Left ventricle myocardium inferior (tissue), 1 donor: ENCODE measurements around the gene RMI1. TPM values are rescaled to one million over a fixed set of nuclear protein-coding genes. Genes with fewer than 3 reads are reported as not detected.

Experiments used
- DNase-seq: peaks from one replicate; pipeline ENCODE4 v3.0.0-alpha.2; 2020
- H3K27ac ChIP-seq: fragments of 200-600 bp; replicated peaks from 2 replicates; pipeline ENCODE4 v1.8.0; 2021
- H3K27me3 ChIP-seq: fragments of 200-600 bp; 2 replicates; pipeline ENCODE4 v1.8.0; 2021; ENCODE audit warnings: low read depth
- H3K36me3 ChIP-seq: fragments of 200-600 bp; 2 replicates; pipeline ENCODE4 v1.8.0; 2021
- H3K4me1 ChIP-seq: fragments of 200-600 bp; 2 replicates; pipeline ENCODE4 v1.8.0; 2021
- H3K4me3 ChIP-seq: fragments of 200-600 bp; 2 replicates; pipeline ENCODE4 v1.8.0; 2021; ENCODE audit warnings: mild to moderate bottlenecking, moderate library complexity
- H3K9me3 ChIP-seq: fragments of 200-600 bp; replicated peaks from 2 replicates; pipeline ENCODE4 v1.8.0; 2021
- intact Hi-C: fragments of 100-400 bp; cut with micrococcal nuclease; formaldehyde crosslinking; loops from one replicate; pipeline ENCODE4 v1.11.0; 2022
- total RNA-seq: library from RNA; stranded (reverse); fragmentation: NEBNext Ultra II Directional; extraction: Animal tissue kit (Norgen Biotek cat#: 25700); gene quantifications from one replicate; pipeline ENCODE4 v1.2.1, GENCODE V29; 2021
- TF ChIP-seq, protein P1 (sequence below): fragments of 200-600 bp; IDR thresholded peaks from 2 replicates; pipeline ENCODE4 v1.8.0; 2021; ENCODE audit warnings: antibody characterized with exemption, mild to moderate bottlenecking, borderline replicate concordance
- donor health status: DM: no; HTN: yes; CAD: no; lungs with severe emphysema.

Gene RMI1
- total RNA-seq, 1 donor from 2014 or later, result 5.2 TPM

DNA sequence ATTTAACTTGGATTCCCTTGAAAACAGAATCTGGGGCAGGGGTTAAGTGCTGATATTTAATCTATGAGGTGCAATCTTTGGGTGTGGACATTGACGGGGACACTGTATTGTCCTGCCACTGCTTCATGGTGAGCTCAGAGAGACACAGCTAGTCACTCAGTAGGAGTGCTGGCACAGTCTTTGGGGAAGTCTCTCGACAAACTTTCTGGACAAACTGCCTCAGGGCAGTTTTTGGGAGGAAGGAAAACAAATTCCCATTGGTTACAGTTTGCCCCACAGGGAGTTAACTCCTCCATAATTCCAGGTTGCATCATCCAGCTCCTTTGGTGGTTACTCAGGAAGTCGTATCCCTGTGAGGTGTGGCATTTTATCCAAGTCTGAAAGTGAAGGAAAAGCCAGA is 18.4 kb upstream of the RMI1 start:
- Histone ChIP-seq H3K4me3 (no peak overlapping the region), H3K4me1 (peaks cover 10% of the 10 kb centered on the region), H3K36me3 (peaks cover 13% of the 10 kb centered on the region), H3K9me3 (no peaks in the 10 kb centered on the region), H3K27me3 (no peaks in the 10 kb centered on the region), H3K27ac (no peak overlapping the region)
- intact Hi-C loops, result no loop called here
- TF ChIP-seq, protein P1, sequence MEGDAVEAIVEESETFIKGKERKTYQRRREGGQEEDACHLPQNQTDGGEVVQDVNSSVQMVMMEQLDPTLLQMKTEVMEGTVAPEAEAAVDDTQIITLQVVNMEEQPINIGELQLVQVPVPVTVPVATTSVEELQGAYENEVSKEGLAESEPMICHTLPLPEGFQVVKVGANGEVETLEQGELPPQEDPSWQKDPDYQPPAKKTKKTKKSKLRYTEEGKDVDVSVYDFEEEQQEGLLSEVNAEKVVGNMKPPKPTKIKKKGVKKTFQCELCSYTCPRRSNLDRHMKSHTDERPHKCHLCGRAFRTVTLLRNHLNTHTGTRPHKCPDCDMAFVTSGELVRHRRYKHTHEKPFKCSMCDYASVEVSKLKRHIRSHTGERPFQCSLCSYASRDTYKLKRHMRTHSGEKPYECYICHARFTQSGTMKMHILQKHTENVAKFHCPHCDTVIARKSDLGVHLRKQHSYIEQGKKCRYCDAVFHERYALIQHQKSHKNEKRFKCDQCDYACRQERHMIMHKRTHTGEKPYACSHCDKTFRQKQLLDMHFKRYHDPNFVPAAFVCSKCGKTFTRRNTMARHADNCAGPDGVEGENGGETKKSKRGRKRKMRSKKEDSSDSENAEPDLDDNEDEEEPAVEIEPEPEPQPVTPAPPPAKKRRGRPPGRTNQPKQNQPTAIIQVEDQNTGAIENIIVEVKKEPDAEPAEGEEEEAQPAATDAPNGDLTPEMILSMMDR, result no peak
- DNase-seq, result no peak

DNA sequence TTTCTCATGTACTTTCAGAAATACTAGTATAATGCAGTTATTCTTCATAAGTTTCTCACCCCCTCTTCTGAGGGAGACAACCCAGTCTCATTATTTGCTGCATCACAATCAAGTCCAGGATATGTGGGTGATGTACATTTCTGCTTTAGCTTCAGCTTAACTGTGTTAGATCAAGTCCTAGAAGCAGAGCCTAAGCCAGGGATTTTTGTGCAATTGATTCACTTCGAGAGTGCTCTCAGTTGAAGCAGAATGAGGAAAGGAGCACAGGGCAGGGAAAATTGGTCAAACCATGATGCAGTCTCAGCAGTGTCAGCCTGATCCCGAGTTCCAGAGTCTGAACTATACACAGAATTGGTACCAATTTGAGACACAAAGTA is 15.6 kb upstream of the RMI1 start:
- intact Hi-C loops, result no loop called here
- Histone ChIP-seq H3K27me3 (no peaks in the 10 kb centered on the region), H3K27ac (no peak overlapping the region)

DNA sequence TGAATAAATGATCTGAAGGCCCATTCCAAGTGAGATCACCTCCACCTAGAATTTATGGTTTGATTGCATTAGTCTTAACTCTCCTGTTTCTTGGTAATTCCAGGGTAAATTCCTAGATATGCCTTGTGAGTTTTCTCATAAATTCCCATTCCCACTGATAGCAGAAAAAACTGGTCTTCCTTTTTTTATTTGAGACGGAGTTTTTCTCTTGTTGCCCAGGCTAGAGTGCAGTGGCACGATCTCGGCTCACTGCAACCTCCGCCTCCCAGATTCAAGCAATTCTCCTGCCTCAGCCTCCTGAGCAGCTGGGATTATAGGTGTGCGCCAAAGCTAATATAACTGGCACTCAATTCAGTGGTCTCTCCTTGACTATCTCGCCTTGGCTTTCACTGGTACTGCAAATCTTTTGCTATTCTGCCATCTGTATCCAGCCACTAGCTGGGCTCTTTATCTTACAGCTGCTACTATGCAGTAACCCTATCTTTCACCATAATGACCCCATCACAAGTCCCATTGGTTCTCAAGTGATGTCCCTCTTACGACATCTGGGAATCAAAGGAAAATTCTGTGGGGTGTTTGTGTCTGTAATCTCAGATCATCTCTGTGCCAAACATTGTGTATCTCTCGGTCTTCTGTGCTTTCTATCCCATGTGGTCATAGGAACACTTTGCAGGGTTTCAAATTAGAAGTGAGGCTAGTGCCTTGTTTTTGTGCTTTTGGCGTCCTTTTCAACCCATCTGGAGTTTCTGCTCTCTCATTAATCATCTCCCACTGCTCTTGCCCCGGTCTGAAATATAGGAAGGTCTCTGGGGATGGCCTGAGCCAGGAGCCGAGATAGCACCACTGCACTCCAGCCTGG is 15.0 kb upstream of the RMI1 start:
- TF ChIP-seq, protein P1, result no peak
- H3K27ac ChIP-seq, result no peak overlapping the region
- peaks cover 9% of the 10 kb centered on the region for H3K4me1 ChIP-seq
- peaks cover 44% of the 10 kb centered on the region for H3K36me3 ChIP-seq
- DNase-seq, result no peak
- no peaks in the 10 kb centered on the region for H3K27me3 ChIP-seq
- H3K9me3 ChIP-seq, result no peaks in the 10 kb centered on the region
- no peak overlapping the region for H3K4me3 ChIP-seq
- intact Hi-C loops, result no loop called here

More for the DNA sequence above, 15.6 kb upstream of the RMI1 start:
- Histone ChIP-seq H3K4me1 (peaks cover 9% of the 10 kb centered on the region), H3K4me3 (no peak overlapping the region), H3K9me3 (no peaks in the 10 kb centered on the region), H3K36me3 (peaks cover 38% of the 10 kb centered on the region)
- TF ChIP-seq, protein P1, result no peak
- DNase-seq, result no peak

DNA sequence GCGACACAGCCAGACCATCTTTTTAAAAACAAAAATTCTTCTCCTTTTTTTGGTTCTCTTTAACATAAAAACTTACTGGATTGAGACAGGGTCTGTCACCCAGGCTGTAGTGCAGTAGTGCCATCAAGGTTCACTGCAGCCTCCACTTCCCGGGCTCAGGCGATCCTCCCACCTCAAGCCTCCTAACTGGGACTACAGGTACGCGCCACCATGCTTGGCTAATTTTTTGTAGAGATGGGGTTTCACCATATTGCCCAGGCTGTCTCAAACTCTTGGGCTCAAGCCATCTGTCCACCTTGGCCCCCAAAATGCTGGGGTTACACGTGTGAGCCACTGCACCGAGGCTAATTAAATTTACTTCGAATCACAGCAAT is 14.4 kb upstream of the RMI1 start:
- Histone ChIP-seq H3K36me3 (peaks cover 50% of the 10 kb centered on the region), H3K27me3 (no peaks in the 10 kb centered on the region), H3K9me3 (no peaks in the 10 kb centered on the region), H3K4me1 (peaks cover 9% of the 10 kb centered on the region), H3K4me3 (no peak overlapping the region), H3K27ac (no peak overlapping the region)
- TF ChIP-seq, protein P1, result no peak
- DNase-seq, result no peak
- intact Hi-C loops, result no loop called here

DNA sequence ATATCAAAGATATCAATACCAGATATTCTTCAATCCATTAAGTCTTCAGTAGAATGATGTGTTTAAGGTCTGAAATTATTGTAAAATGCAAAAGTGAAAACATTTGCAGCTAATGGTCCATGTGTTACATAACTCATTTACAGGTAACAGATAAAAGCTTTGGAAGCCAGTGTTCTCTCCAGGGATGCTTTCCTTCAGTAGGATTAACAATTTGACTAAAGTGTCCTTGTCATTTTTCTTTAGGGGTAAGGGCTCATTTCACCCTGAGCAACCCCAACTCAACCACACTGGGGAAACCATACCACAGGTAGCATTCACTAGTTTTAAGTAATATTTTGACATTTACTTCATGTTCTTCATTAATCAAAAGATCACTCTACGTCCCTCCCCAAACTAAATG is 13.5 kb upstream of the RMI1 start:
- TF ChIP-seq, protein P1, result no peak
- no peak for DNase-seq
- H3K9me3 ChIP-seq, result no peaks in the 10 kb centered on the region
- peaks cover 11% of the 10 kb centered on the region for H3K4me1 ChIP-seq
- intact Hi-C loops, result no loop called here
- no peak overlapping the region for H3K27ac ChIP-seq
- H3K27me3 ChIP-seq, result no peaks in the 10 kb centered on the region
- no peak overlapping the region for H3K4me3 ChIP-seq
- peaks cover 59% of the 10 kb centered on the region for H3K36me3 ChIP-seq
